Activated naive CD4-positive, alpha-beta T cell treated with anti-CD3 and anti-CD28 coated beads, Interleukin-2, amount 50 U/mL, for 24 hours (primary cell): ENCODE measurements around the gene APBB2.

ENCODE experiments used
- H3K27ac Mint-ChIP-seq: one replicate; pipeline ENCODE4 v1.8.0; 2021; ENCODE audit warnings: mild to moderate bottlenecking, mixed read lengths
- H3K27me3 Mint-ChIP-seq: one replicate; pipeline ENCODE4 v1.8.0; 2021; ENCODE audit warnings: mixed read lengths
- H3K36me3 Mint-ChIP-seq: one replicate; pipeline ENCODE4 v1.8.0; 2021; ENCODE audit warnings: mixed read lengths
- H3K4me1 Mint-ChIP-seq: one replicate; pipeline ENCODE4 v1.8.0; 2021; ENCODE audit warnings: mixed read lengths
- H3K4me3 Mint-ChIP-seq: one replicate; pipeline ENCODE4 v1.8.0; 2021; ENCODE audit warnings: mild to moderate bottlenecking, mixed read lengths
- H3K9me3 Mint-ChIP-seq: one replicate; pipeline ENCODE4 v1.8.0; 2021; ENCODE audit warnings: mixed read lengths

The APBB2 gene

DNA sequence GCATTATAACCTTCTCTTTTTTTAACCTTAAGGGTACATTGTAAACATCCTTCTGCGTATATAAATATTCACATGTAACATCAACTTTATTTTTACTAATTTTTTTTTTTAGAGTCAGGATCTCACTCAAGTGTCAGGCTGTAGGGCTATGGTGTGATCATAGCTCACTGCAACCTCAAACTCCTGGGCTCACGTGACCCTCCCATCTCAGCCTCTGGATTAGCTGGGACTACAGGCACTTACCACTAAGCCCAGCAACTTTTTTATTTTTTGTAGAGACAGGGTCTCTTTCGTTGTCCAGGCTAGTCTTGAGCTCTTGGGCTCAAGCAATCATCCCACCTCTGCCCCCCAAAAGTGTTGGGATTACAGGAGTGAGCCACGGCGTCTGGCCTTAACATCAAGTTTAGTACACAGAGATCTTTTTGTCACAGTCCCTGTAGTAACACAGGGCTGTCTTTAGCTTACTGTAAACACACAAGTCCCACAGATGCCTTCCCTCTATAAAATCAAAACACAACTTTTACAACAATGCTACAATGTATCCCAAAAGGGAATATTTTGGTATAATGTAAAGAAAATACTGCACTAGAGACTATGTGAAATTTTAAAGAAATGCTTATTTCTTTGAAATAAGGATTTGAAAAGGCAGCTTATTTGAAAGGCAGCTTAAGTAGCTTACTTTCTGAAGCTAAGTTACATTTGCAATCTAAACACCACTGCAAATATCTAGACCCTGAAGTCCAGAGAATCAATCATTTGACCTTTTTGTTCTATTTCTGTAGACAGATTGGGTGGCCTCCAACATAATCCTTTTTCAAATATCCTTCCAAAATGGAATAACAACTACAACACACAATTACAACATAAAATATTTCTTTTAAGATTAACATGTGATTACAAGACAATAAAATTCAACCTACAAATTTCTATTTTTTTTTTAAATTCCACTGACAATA, 116.0 kb downstream of the APBB2 start:
- Mint-ChIP-seq H3K36me3 (no peaks in the 10 kb centered on the region), H3K27ac (no peak overlapping the region), H3K4me1 (no peaks in the 10 kb centered on the region), H3K4me3 (no peak overlapping the region), H3K9me3 (no peaks in the 10 kb centered on the region), H3K27me3 (peaks cover 2% of the 10 kb centered on the region)

DNA sequence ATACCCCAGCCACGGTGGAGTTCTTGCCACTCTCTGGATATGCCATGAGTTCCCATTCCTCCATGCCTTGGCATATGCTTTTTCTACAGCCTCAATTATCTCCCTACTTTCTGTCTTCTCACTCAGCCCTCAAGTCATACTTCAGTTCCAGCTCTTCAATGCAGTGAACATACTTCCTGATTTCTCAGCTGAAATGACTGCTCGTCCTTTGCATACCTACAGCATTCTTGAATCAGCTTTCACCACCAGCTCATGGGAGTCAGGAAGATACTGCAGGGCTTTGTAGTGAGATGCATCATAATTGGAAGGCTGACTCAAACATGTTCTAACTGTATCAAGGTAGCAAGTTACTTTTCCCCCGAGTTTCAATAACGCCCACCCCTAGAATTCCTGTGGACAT, 118.4 kb downstream of the APBB2 start:
- Mint-ChIP-seq H3K27me3 (peaks cover 4% of the 10 kb centered on the region), H3K36me3 (no peaks in the 10 kb centered on the region), H3K9me3 (no peaks in the 10 kb centered on the region), H3K27ac (no peak overlapping the region), H3K4me3 (no peak overlapping the region), H3K4me1 (no peaks in the 10 kb centered on the region)

- no peaks in the 10 kb centered on the region for H3K9me3 Mint-ChIP-seq
- H3K27ac Mint-ChIP-seq = no peak overlapping the region
- H3K27me3 Mint-ChIP-seq = peaks cover 5% of the 10 kb centered on the region
- no peaks in the 10 kb centered on the region for H3K36me3 Mint-ChIP-seq
- no peaks in the 10 kb centered on the region for H3K4me1 Mint-ChIP-seq
- H3K4me3 Mint-ChIP-seq = no peak overlapping the region
These were observed 119.0 kb downstream of the APBB2 start for GRCh38 chr4:41095192-41095872.

DNA sequence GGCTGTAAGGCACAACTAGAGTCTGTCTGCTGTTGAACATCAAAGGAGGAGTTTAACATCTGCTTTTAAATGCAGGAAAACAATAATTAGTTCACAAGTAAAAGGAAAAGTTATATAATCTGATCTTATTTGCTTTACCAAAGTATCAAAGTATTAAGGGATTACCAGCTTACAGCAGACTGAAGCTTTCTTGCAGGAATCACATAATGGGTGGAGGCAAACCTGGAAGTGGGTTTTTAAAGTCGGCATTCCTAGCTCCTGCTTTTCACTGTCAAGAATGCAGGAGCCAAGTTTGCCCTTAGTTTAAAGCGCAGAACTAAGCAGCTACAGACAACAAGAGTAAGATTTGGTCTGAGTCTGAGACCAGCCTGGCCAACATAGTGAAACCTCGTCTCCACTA, 122.2 kb downstream of the APBB2 start:
- peaks cover 8% of the 10 kb centered on the region for H3K9me3 Mint-ChIP-seq
- no peak overlapping the region for H3K4me3 Mint-ChIP-seq
- no peaks in the 10 kb centered on the region for H3K36me3 Mint-ChIP-seq
- peaks cover 5% of the 10 kb centered on the region for H3K27me3 Mint-ChIP-seq
- H3K27ac Mint-ChIP-seq = no peak overlapping the region
- no peaks in the 10 kb centered on the region for H3K4me1 Mint-ChIP-seq

GRCh38 chr4:41081847-41082246, 132.5 kb downstream of the APBB2 start:
- peaks cover 8% of the 10 kb centered on the region for H3K27me3 Mint-ChIP-seq
- no peak overlapping the region for H3K4me3 Mint-ChIP-seq
- H3K9me3 Mint-ChIP-seq = peaks cover 16% of the 10 kb centered on the region
- no peaks in the 10 kb centered on the region for H3K4me1 Mint-ChIP-seq
- H3K27ac Mint-ChIP-seq = no peak overlapping the region
- peaks cover 2% of the 10 kb centered on the region for H3K36me3 Mint-ChIP-seq

DNA sequence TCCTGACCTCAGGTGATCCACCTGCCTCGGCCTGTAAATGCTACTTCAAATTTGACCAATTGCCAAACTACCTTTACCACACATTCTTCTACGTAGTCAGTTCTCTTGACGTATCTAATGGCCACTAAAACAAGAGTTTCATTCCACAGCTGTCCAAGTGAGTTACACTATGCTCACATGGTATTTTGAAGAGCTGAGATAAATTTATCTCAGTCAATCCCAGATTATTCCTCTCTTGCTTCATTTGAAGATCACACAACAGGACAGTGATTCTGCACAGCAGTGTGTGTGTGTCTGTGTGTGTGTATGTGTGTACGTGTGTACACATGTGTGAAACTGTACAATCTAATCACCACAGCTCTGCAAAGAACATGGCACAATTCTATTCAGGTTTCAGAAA, 133.4 kb downstream of the APBB2 start:
- H3K9me3 Mint-ChIP-seq = peaks cover 7% of the 10 kb centered on the region
- H3K36me3 Mint-ChIP-seq = peaks cover 2% of the 10 kb centered on the region
- H3K27me3 Mint-ChIP-seq = peaks cover 5% of the 10 kb centered on the region
- H3K4me3 Mint-ChIP-seq = no peak overlapping the region
- H3K27ac Mint-ChIP-seq = no peak overlapping the region
- H3K4me1 Mint-ChIP-seq = no peaks in the 10 kb centered on the region

GRCh38 chr4:41079881-41080560, 134.3 kb downstream of the APBB2 start:
- H3K27me3 Mint-ChIP-seq = peaks cover 2% of the 10 kb centered on the region
- no peak overlapping the region for H3K27ac Mint-ChIP-seq
- H3K4me1 Mint-ChIP-seq = no peaks in the 10 kb centered on the region
- no peak overlapping the region for H3K4me3 Mint-ChIP-seq
- H3K36me3 Mint-ChIP-seq = no peaks in the 10 kb centered on the region
- no peaks in the 10 kb centered on the region for H3K9me3 Mint-ChIP-seq

GRCh38 chr4:41077628-41078027, 136.7 kb downstream of the APBB2 start:
- Mint-ChIP-seq H3K4me1 (no peaks in the 10 kb centered on the region), H3K9me3 (no peaks in the 10 kb centered on the region), H3K36me3 (no peaks in the 10 kb centered on the region), H3K4me3 (no peak overlapping the region), H3K27me3 (peaks cover 2% of the 10 kb centered on the region), H3K27ac (no peak overlapping the region)

DNA sequence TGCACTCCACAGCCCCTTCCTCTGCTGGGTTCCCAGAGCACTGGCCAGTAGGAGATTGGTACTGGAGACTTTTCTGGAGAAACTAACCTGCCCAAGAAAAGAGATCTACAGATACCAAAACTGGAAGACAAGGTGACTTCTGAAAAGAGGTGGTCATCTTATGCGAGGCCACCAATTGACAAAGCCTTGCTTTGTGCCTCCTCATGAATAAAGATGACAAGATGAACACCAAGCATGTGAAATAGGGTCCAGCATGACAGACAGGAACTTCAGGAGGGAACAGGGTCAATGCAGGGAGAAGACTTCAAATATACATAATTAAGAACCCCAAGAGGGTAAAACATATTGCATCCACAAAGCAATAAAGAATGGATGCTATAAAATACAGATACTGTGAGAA, 137.9 kb downstream of the APBB2 start:
- H3K4me3 Mint-ChIP-seq = no peak overlapping the region
- H3K36me3 Mint-ChIP-seq = no peaks in the 10 kb centered on the region
- no peaks in the 10 kb centered on the region for H3K9me3 Mint-ChIP-seq
- H3K27me3 Mint-ChIP-seq = peaks cover 2% of the 10 kb centered on the region
- H3K4me1 Mint-ChIP-seq = no peaks in the 10 kb centered on the region
- no peak overlapping the region for H3K27ac Mint-ChIP-seq

DNA sequence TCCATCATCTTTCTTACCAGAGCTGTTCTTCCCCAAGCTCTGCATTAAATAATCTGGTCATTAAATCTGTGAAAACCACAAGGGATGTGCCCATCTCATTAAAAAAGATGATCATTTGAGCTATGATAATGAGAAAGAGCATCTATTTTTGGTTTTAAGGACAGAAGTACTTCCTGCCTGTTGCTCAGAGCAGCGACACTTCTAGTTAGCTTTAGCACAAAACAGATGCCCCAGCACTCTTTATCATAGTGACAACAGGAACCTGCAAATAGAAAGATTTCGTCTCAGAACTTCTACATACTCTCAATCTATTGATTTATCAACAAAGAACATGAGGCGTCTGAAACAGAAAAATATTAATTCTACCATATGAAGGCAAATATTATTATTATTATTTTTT, 140.1 kb downstream of the APBB2 start:
- Mint-ChIP-seq H3K9me3 (no peaks in the 10 kb centered on the region), H3K36me3 (no peaks in the 10 kb centered on the region), H3K27ac (no peak overlapping the region), H3K27me3 (peaks cover 2% of the 10 kb centered on the region), H3K4me3 (no peak overlapping the region), H3K4me1 (no peaks in the 10 kb centered on the region)

GRCh38 chr4:41072021-41072777, 142.1 kb downstream of the APBB2 start:
- Mint-ChIP-seq H3K4me1 (no peaks in the 10 kb centered on the region), H3K4me3 (no peak overlapping the region), H3K27ac (no peak overlapping the region), H3K27me3 (no peaks in the 10 kb centered on the region), H3K36me3 (no peaks in the 10 kb centered on the region), H3K9me3 (no peaks in the 10 kb centered on the region)

- H3K36me3 Mint-ChIP-seq = no peaks in the 10 kb centered on the region
- no peak overlapping the region for H3K4me3 Mint-ChIP-seq
- no peaks in the 10 kb centered on the region for H3K4me1 Mint-ChIP-seq
- H3K9me3 Mint-ChIP-seq = no peaks in the 10 kb centered on the region
- no peaks in the 10 kb centered on the region for H3K27me3 Mint-ChIP-seq
- H3K27ac Mint-ChIP-seq = no peak overlapping the region
These were observed 143.6 kb downstream of the APBB2 start for GRCh38 chr4:41070516-41071281.

- Mint-ChIP-seq H3K27ac (no peak overlapping the region), H3K4me1 (no peaks in the 10 kb centered on the region), H3K9me3 (no peaks in the 10 kb centered on the region), H3K27me3 (no peaks in the 10 kb centered on the region), H3K36me3 (no peaks in the 10 kb centered on the region), H3K4me3 (no peak overlapping the region)
These were observed 144.5 kb downstream of the APBB2 start for GRCh38 chr4:41069838-41070237.

DNA sequence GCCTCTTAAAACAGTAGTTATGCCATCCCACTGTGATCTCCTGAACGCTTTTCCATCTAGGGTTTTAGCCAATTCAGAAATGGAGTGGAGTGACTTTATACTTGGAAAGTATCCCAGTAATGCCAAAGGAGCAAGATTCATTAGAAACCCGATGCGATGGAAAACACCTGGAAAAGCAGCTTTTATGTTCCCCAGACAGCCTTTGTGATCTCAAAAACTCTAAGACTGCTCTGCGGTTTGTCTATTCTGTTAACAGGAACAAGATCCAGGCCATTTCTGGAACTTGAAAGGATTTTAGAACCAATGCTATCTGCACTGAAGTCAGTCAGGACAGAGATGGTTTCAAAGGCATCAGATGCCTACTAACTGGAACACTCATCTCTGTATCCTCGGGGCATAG, 145.1 kb downstream of the APBB2 start:
- H3K9me3 Mint-ChIP-seq = no peaks in the 10 kb centered on the region
- H3K4me1 Mint-ChIP-seq = no peaks in the 10 kb centered on the region
- no peaks in the 10 kb centered on the region for H3K27me3 Mint-ChIP-seq
- no peaks in the 10 kb centered on the region for H3K36me3 Mint-ChIP-seq
- H3K4me3 Mint-ChIP-seq = no peak overlapping the region
- H3K27ac Mint-ChIP-seq = no peak overlapping the region

DNA sequence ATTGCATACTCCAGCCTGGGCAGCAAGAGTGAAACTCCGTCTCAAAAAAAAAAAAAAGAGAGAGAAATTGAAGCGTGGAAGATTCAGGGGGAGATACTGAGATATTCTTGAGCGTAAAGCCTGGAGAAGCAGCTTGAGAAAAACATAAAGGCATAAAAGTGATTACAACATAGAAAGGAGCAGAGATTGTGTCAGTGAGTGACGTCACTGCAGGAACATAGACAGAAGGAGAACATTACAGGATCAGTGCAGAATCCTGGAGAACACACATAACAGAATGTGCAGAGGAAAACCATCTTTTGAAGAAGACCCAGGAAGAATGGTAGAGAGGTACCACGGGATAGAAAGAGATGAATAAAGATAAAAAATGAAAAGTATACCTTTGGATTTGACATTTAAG, 147.0 kb downstream of the APBB2 start:
- H3K27ac Mint-ChIP-seq = no peak overlapping the region
- no peaks in the 10 kb centered on the region for H3K9me3 Mint-ChIP-seq
- no peaks in the 10 kb centered on the region for H3K27me3 Mint-ChIP-seq
- no peaks in the 10 kb centered on the region for H3K36me3 Mint-ChIP-seq
- no peak overlapping the region for H3K4me3 Mint-ChIP-seq
- no peaks in the 10 kb centered on the region for H3K4me1 Mint-ChIP-seq
